ENCODE measurements around the gene CEP55.

The CEP55 gene

GRCh38 chr10:93458821-93459257, 37.6 kb upstream of the CEP55 start:
- Histone ChIP-seq H3K9ac (ENCODE audit: low read length) (no peak overlapping the region), H4K20me1 (ENCODE audit: insufficient read depth, low read length) (no peaks in the 10 kb centered on the region), H2AFZ (ENCODE audit: low read length) (no peak overlapping the region), H3K79me2 (ENCODE audit: low read length) (no peaks in the 10 kb centered on the region), H3K27me3 (replicated peaks; ENCODE audit: insufficient read depth, low read length) (no peaks in the 10 kb centered on the region), H3K4me1 (ENCODE audit: low read length) (no peaks in the 10 kb centered on the region), H3K9me2 (replicated peaks; ENCODE audit: insufficient read depth, low read length) (no peaks in the 10 kb centered on the region), H3K4me2 (ENCODE audit: low read depth, low read length) (no peak overlapping the region), H3K27ac (ENCODE audit: low read length) (no peak overlapping the region), H3K9me3 (replicated peaks; ENCODE audit: insufficient read depth, low read length) (no peaks in the 10 kb centered on the region), H3F3A (ENCODE audit: insufficient read depth, low read length) (no peaks in the 10 kb centered on the region), H3K4me3 (ENCODE audit: low read length) (no peak overlapping the region), H3K36me3 (replicated peaks; ENCODE audit: insufficient read depth, low read length) (no peaks in the 10 kb centered on the region)
- DNase-seq, result no peak
- TF ChIP-seq EZH2 (optimal IDR thresholded peaks at IDR 0.05; ENCODE audit: low read depth, low read length) (no peak), EZH2phosphoT487 (IDR thresholded peaks at IDR 0.05; ENCODE audit: low read length) (no peak)
- TF ChIP-seq, protein P1, sequence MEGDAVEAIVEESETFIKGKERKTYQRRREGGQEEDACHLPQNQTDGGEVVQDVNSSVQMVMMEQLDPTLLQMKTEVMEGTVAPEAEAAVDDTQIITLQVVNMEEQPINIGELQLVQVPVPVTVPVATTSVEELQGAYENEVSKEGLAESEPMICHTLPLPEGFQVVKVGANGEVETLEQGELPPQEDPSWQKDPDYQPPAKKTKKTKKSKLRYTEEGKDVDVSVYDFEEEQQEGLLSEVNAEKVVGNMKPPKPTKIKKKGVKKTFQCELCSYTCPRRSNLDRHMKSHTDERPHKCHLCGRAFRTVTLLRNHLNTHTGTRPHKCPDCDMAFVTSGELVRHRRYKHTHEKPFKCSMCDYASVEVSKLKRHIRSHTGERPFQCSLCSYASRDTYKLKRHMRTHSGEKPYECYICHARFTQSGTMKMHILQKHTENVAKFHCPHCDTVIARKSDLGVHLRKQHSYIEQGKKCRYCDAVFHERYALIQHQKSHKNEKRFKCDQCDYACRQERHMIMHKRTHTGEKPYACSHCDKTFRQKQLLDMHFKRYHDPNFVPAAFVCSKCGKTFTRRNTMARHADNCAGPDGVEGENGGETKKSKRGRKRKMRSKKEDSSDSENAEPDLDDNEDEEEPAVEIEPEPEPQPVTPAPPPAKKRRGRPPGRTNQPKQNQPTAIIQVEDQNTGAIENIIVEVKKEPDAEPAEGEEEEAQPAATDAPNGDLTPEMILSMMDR (IDR thresholded peaks at IDR 0.05; ENCODE audit: low read length), result no peak

DNA sequence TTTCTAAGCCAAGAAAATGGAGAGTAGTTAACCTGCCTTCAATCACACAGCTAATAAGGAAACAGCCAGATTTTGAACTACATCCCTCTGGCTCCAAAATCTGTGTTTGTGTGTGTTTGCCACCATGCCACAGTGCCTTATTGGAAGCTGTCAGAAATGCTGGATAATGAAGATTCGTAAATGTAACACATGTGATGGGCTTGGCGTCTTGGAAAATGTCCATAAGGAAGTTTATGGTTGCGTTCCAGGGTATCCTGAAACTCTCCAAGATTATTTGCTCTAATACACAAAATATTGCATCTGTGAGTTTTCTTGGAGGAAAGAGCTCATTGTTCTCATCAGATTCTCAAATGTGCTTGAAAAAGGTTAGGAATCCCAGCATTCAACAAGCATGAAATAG, 36.9 kb upstream of the CEP55 start:
- Histone ChIP-seq H4K20me1 (ENCODE audit: insufficient read depth, low read length) (no peaks in the 10 kb centered on the region), H3K9me2 (replicated peaks; ENCODE audit: insufficient read depth, low read length) (no peaks in the 10 kb centered on the region), H3K9ac (ENCODE audit: low read length) (no peak overlapping the region), H3K27ac (ENCODE audit: low read length) (no peak overlapping the region), H3K4me3 (ENCODE audit: low read length) (no peak overlapping the region), H3K4me2 (ENCODE audit: low read depth, low read length) (no peak overlapping the region), H3K9me3 (replicated peaks; ENCODE audit: insufficient read depth, low read length) (no peaks in the 10 kb centered on the region), H3F3A (ENCODE audit: insufficient read depth, low read length) (no peaks in the 10 kb centered on the region), H3K79me2 (ENCODE audit: low read length) (no peaks in the 10 kb centered on the region), H2AFZ (ENCODE audit: low read length) (no peak overlapping the region), H3K27me3 (replicated peaks; ENCODE audit: insufficient read depth, low read length) (no peaks in the 10 kb centered on the region), H3K4me1 (ENCODE audit: low read length) (no peaks in the 10 kb centered on the region), H3K36me3 (replicated peaks; ENCODE audit: insufficient read depth, low read length) (no peaks in the 10 kb centered on the region)
- DNase-seq, result no peak
- TF ChIP-seq EZH2 (optimal IDR thresholded peaks at IDR 0.05; ENCODE audit: low read depth, low read length), result no peak
- no peak for TF ChIP-seq EZH2phosphoT487 (IDR thresholded peaks at IDR 0.05; ENCODE audit: low read length)
- TF ChIP-seq, protein P1 (IDR thresholded peaks at IDR 0.05; ENCODE audit: low read length), result no peak

DNA sequence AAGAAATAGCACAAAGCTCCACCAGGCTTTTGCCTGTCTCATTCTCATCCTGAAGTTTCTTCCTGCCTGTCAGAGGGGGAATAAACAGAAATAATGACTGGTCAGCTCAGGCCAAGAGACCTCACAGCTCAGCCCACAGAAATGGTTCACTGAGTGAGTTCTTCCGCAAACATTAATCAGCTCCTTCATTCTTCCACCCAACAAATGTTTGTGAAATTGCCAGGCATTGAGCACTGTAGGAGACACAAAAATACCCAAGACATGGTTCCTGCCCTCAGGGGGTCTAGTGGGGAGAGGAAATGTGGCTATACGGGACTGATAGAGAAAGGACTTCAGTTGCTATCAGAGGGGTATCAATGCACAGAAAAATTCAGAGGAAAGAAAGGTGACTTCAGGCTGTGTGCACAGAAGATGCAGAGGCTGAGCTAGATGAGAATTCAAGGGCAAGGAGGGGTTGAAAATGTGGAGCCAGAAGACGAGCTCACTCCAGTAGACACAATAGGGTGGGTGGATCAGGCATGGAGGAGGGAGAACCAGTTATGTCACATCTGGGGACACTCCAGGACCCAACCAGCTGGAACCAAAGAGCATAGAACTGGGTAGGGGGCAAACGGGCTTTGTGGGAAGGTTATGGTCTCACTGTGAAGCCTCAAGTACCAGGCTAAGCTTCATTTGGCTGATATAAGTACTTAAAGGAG, 35.2 kb upstream of the CEP55 start:
- H3K36me3 ChIP-seq (replicated peaks; ENCODE audit: insufficient read depth, low read length), result no peaks in the 10 kb centered on the region
- TF ChIP-seq EZH2phosphoT487 (IDR thresholded peaks at IDR 0.05; ENCODE audit: low read length) (no peak), EZH2 (optimal IDR thresholded peaks at IDR 0.05; ENCODE audit: low read depth, low read length) (no peak)
- TF ChIP-seq, protein P1 (IDR thresholded peaks at IDR 0.05; ENCODE audit: low read length), result no peak
- H3K4me3 ChIP-seq (ENCODE audit: low read length), result no peak overlapping the region
- H3K9ac ChIP-seq (ENCODE audit: low read length), result no peak overlapping the region
- H2AFZ ChIP-seq (ENCODE audit: low read length), result no peak overlapping the region
- DNase-seq, result no peak
- no peaks in the 10 kb centered on the region for H3F3A ChIP-seq (ENCODE audit: insufficient read depth, low read length)
- no peaks in the 10 kb centered on the region for H3K27me3 ChIP-seq (replicated peaks; ENCODE audit: insufficient read depth, low read length)
- H3K9me3 ChIP-seq (replicated peaks; ENCODE audit: insufficient read depth, low read length), result no peaks in the 10 kb centered on the region
- no peak overlapping the region for H3K27ac ChIP-seq (ENCODE audit: low read length)
- no peaks in the 10 kb centered on the region for H3K4me1 ChIP-seq (ENCODE audit: low read length)
- H3K4me2 ChIP-seq (ENCODE audit: low read depth, low read length), result no peak overlapping the region
- H3K79me2 ChIP-seq (ENCODE audit: low read length), result no peaks in the 10 kb centered on the region
- H3K9me2 ChIP-seq (replicated peaks; ENCODE audit: insufficient read depth, low read length), result no peaks in the 10 kb centered on the region
- no peaks in the 10 kb centered on the region for H4K20me1 ChIP-seq (ENCODE audit: insufficient read depth, low read length)

Data from MM.1S (cell line).